A673 (cell line): Measurements from ENCODE around the gene RPF1. TPM values are rescaled to one million over a fixed set of nuclear protein-coding genes. Genes with fewer than 3 reads are reported as not detected.

Experiments
- BruUV-seq: library from RNA; stranded (reverse); fragments of 400-500 nt; replicated peaks from 2 replicates; lab custom pipeline; 2021; lab: Mats Ljungman, UMichigan
- CTCF ChIA-PET: fragments of 300-600 bp; sonication (Branson Sonifier 250); formaldehyde crosslinking; loops from one replicate; lab custom pipeline; 2022; ENCODE audit warnings: antibody characterized with exemption; lab: Charles Lee
- POLR2A ChIA-PET: fragments of 300-600 bp; sonication (Branson Sonifier 250); formaldehyde crosslinking; loops from one replicate; lab custom pipeline; 2022; ENCODE audit warnings: antibody characterized with exemption; ENCODE audit not compliant: low non-redundant PET; lab: Charles Lee
- DNase-seq: peaks from one replicate; pipeline ENCODE4 v3.0.0-alpha.2; 2015; ENCODE audit warnings: low spot score
- H3K27ac ChIP-seq: fragments of 200-600 bp; sonication (generic); 2 replicates; pipeline ENCODE4 v1.5.1; 2016; ENCODE audit warnings: mixed run types, low read depth, mild to moderate bottlenecking, mixed read lengths, antibody characterized with exemption, low read length; ENCODE audit not compliant: poor library complexity, severe bottlenecking
- H3K27me3 ChIP-seq: fragments of 200-600 bp; sonication (generic); replicated peaks from 2 replicates; pipeline ENCODE4 v1.6.1; 2017; ENCODE audit warnings: mixed run types, low read depth, mild to moderate bottlenecking, mixed read lengths, antibody characterized with exemption, low read length; ENCODE audit not compliant: insufficient read depth, poor library complexity
- H3K36me3 ChIP-seq: fragments of 200-600 bp; sonication (generic); 2 replicates; pipeline ENCODE4 v1.6.1; 2016; ENCODE audit warnings: mixed run types, mild to moderate bottlenecking, mixed read lengths, antibody characterized with exemption, low read length; ENCODE audit not compliant: insufficient read depth, poor library complexity, severe bottlenecking
- H3K4me1 ChIP-seq: fragments of 200-600 bp; sonication (generic); 2 replicates; pipeline ENCODE4 v1.6.1; 2017; ENCODE audit warnings: mixed run types, mild to moderate bottlenecking, mixed read lengths, antibody characterized with exemption, low read length; ENCODE audit not compliant: insufficient read depth, poor library complexity, severe bottlenecking
- H3K4me3 ChIP-seq: fragments of 200-600 bp; sonication (generic); 2 replicates; pipeline ENCODE4 v1.5.1; 2016; ENCODE audit warnings: low read depth, mixed run types, mild to moderate bottlenecking, mixed read lengths, low read length; ENCODE audit not compliant: poor library complexity, severe bottlenecking
- H3K9me3 ChIP-seq: fragments of 200-600 bp; sonication (generic); 2 replicates; pipeline ENCODE4 v1.6.1; 2016; ENCODE audit warnings: mixed run types, low read depth, mild to moderate bottlenecking, mixed read lengths, antibody characterized with exemption, low read length; ENCODE audit not compliant: poor library complexity, severe bottlenecking
- CTCF ChIP-seq: fragments of 300-800, 200-600 bp; sonication (generic); conservative IDR thresholded peaks from 2 replicates; pipeline ENCODE4 v1.5.1; 2017; ENCODE audit warnings: low read depth, mild to moderate bottlenecking, antibody characterized with exemption, low read length, moderate library complexity, mixed read lengths
- EZH2 ChIP-seq: fragments of 200-600 bp; sonication (generic); IDR thresholded peaks from 2 replicates; pipeline ENCODE4 v1.6.1; 2017; ENCODE audit warnings: borderline replicate concordance, low read depth, mild to moderate bottlenecking, mixed read lengths, antibody characterized with exemption, low read length; ENCODE audit not compliant: poor library complexity, severe bottlenecking
- intact Hi-C: fragments of 100-400 bp; cut with micrococcal nuclease; formaldehyde crosslinking; loops from one replicate; pipeline ENCODE4 v1.10.0; 2022; ENCODE audit not compliant: unreplicated experiment
- total RNA-seq: library from RNA; stranded (reverse); gene quantifications from 2 replicates; pipeline ENCODE4 v1.2.3, GENCODE V29; 2021

RPF1 gene
- total RNA-seq, 1 experiment from 2014 or later = 56.7 TPM

GRCh38 chr1:84504580-84505492 lies 25.8 kb downstream of the RPF1 start:
- peaks cover 8% of the 10 kb centered on the region for H3K9me3 ChIP-seq
- peak; percentile 9 for DNase-seq
- POLR2A ChIA-PET = interaction anchor here (0.7 kb wide), 1 partner anchor 1059 kb away, joined by 3 read pairs; no protein-coding TSS in a partner anchor
- peak overlapping the region; percentile 80 for H3K4me3 ChIP-seq
- H3K27ac ChIP-seq = peak overlapping the region; percentile 92
- peaks cover 18% of the 10 kb centered on the region for H3K4me1 ChIP-seq
- intact Hi-C loops = no loop called here
- TF ChIP-seq EZH2 = no peak
- no peak for TF ChIP-seq CTCF
- H3K36me3 ChIP-seq = peaks cover 20% of the 10 kb centered on the region
- CTCF ChIA-PET = no interaction called here
- TSS peak; percentile 40 for BruUV-seq
- H3K27me3 ChIP-seq = no peaks in the 10 kb centered on the region

GRCh38 chr1:84505493-84506001 lies 26.5 kb downstream of the RPF1 start:
- CTCF ChIA-PET = no interaction called here
- H3K27me3 ChIP-seq = no peaks in the 10 kb centered on the region
- H3K4me3 ChIP-seq = peak overlapping the region; percentile 80
- intact Hi-C loops = loop anchor here (2.0 kb wide), 1 partner anchor 115 kb away; no protein-coding TSS in a partner anchor
- peaks cover 18% of the 10 kb centered on the region for H3K4me1 ChIP-seq
- TF ChIP-seq CTCF (no peak), EZH2 (no peak)
- POLR2A ChIA-PET = interaction anchor here (0.7 kb wide), 1 partner anchor 435 kb away, joined by 3 read pairs; no protein-coding TSS in a partner anchor
- peak overlapping the region; percentile 92 for H3K27ac ChIP-seq
- peaks cover 8% of the 10 kb centered on the region for H3K9me3 ChIP-seq
- BruUV-seq = no TSS peak
- peaks cover 12% of the 10 kb centered on the region for H3K36me3 ChIP-seq
- DNase-seq = no peak

GRCh38 chr1:84506002-84506728 lies 27.1 kb downstream of the RPF1 start, which contains the start of the genes GNG5 and SPATA1:
GNG5 (minus strand) TSS chr1:84506581; CDS start chr1:84506091, 490 bp downstream.
SPATA1 (plus strand) TSS chr1:84506386; CDS start chr1:84516360, 9,974 bp downstream.
- Histone ChIP-seq H3K4me1 (peaks cover 18% of the 10 kb centered on the region), H3K27me3 (no peaks in the 10 kb centered on the region), H3K4me3 (peak within 1 kb of the TSS; percentile 80), H3K27ac (peak within 1 kb of the TSS; percentile 92), H3K36me3 (peaks cover 6% of the 10 kb centered on the region), H3K9me3 (peaks cover 8% of the 10 kb centered on the region)
- ChIA-PET CTCF (no interaction called here), POLR2A (interaction anchor here (0.5 to 0.7 kb wide), 2 partner anchors 19 to 436 kb away, joined by 3 read pairs; no protein-coding TSS in a partner anchor)
- peak; percentile 98 for DNase-seq
- intact Hi-C loops = loop anchor here (2.0 kb wide), 1 partner anchor 115 kb away; no protein-coding TSS in a partner anchor
- no TSS peak for BruUV-seq
- TF ChIP-seq CTCF (no peak), EZH2 (no peak)
